Stomach (tissue), 4 donors: ENCODE measurements around the gene EDNRB.

ENCODE experiments used
- EP300 ChIP-seq: sonication (generic); formaldehyde crosslinking; IDR thresholded peaks from one replicate; pipeline ENCODE4 v1.6.1; 2017; ENCODE audit warnings: antibody characterized with exemption
- POLR2AphosphoS5 ChIP-seq, 3 donors: sonication (generic); formaldehyde crosslinking; IDR thresholded peaks; one replicate each; pipeline ENCODE4 v1.6.1; 2016; ENCODE audit warnings: antibody characterized with exemption in 3 of 3
- TF ChIP-seq, protein P1 (sequence below), 7 experiments: fragments of 450-650 bp in 4 of 7; fragments of 200-600 bp in 3 of 7; sonication (generic) in 3 of 7; IDR thresholded peaks; one replicate each; pipeline ENCODE4 v1.5.1; 2016 to 2019; ENCODE audit warnings: antibody characterized with exemption in 7 of 7, control low read depth in 2 of 7, mild to moderate bottlenecking in 1 of 7

DNA sequence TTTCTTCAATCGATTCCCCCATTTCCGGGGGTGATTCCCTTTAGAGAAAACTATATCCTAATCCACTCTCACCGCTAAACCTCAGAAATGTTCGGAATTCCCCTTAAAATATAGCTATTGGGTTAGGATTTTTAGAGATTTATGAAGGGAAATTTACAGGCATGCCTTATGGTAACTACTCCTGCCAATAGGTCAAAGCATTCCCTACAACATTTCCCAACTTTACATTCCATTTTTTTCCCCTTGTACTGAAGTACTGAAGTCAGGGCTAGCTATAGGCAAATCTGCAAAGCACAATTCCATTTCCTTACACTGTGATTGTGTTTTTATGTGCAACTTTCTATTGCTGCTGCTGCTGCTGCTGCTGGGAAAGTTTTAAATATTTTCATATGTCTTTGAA lies 2.1 kb downstream of the EDNRB start:
- TF ChIP-seq POLR2AphosphoS5 (IDR thresholded peaks at IDR 0.05) (no peak), EP300 (no peak)
- TF ChIP-seq, protein P1, sequence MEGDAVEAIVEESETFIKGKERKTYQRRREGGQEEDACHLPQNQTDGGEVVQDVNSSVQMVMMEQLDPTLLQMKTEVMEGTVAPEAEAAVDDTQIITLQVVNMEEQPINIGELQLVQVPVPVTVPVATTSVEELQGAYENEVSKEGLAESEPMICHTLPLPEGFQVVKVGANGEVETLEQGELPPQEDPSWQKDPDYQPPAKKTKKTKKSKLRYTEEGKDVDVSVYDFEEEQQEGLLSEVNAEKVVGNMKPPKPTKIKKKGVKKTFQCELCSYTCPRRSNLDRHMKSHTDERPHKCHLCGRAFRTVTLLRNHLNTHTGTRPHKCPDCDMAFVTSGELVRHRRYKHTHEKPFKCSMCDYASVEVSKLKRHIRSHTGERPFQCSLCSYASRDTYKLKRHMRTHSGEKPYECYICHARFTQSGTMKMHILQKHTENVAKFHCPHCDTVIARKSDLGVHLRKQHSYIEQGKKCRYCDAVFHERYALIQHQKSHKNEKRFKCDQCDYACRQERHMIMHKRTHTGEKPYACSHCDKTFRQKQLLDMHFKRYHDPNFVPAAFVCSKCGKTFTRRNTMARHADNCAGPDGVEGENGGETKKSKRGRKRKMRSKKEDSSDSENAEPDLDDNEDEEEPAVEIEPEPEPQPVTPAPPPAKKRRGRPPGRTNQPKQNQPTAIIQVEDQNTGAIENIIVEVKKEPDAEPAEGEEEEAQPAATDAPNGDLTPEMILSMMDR (IDR thresholded peaks at IDR 0.05) = no peak
